ENCODE results near the gene CAP2.
A peak's percentile ranks its signal among the peaks of the same experiment; 100 is the strongest.
"Not testable (repeated sequence)": the region's sequence is repeated elsewhere in the genome, so short reads cannot be mapped to it uniquely, and the experiment has no call there.

The CAP2 gene

DNA sequence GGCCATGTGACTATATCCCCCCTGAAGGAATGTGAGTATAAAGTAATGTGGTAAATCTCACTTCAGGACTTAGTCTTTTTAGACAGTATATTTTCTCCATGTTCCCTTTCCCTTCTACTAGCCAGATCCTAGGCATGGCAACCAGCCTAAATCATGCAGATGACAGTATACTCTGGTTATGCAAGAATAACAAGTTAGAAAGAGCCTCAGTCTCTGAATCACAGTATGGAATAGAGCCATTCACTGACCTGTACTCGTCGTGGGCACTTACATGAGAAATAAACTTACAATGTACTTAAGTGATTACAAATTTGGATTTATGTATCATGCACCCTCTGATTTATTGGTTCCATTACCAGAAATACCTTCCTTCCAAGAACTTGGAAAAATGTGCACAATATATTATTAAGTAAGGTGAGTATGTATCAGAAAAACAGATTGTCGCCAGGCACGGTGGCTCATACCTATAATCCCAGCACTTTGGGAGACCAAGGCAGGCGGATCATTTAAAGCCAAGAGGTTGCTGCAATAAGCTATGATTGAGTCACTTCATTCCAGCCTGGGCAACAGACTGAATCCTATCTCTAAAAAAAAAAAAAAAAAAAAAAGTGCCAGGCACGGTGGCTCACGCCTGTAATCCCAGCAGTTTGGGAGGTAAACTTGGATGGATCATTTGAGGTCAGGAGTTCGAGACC, 181.6 kb downstream of the CAP2 start:
- no peak for DNase-seq (ENCODE audit: low read depth in 1 of 2, low spot score in 1 of 2)

DNA sequence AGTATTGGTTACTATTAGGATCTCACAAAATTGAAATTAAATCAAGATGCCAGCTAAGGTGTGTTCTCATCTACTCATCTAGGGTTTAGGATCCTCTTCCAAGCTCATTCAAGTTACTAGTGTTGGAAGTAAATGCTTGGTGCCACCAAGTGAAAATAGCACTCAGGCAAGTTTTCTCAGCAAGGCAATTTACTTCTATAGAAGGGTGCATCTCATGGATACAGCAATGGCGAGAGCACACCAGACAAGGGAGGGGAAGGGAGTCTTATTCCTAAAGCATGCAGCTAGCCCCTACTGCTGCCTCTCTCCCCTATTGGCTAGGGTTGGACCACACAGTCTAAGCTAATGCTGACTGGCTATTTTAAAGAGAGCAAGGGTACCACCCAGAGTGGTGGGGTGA, 183.7 kb downstream of the CAP2 start:
- DNase-seq (ENCODE audit: low read depth in 1 of 2, low spot score in 1 of 2) = no peak

DNA sequence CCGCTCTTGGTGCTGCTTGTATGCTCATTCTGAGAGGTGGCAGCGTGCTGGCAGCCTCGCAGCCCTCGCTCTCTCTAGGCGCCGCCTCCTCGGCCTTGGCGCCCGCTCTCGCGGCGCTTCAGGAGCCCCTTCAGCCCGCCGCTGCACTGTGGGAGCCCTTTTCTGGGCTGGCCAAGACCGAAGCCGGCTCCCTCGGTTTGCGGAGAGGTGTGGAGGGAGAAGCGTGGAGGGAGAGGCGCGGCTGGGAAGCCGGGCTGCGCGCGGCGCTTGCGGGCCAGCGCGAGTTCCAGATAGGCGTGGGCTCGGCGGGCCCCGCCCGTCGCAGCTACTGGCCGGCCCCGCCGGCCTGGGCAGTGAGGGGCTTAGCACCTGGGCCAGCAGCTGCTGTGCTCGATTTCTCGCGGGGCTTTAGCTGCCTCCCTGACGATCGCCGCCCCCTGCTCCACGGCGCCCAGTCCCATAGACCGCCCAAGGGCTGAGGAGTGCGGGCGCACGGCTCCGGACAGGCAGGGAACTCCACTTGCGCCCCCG, 187.2 kb downstream of the CAP2 start:
- peak in 1 of 2 donors; percentile 27 for DNase-seq (ENCODE audit: low read depth in 1 of 2, low spot score in 1 of 2)

DNA sequence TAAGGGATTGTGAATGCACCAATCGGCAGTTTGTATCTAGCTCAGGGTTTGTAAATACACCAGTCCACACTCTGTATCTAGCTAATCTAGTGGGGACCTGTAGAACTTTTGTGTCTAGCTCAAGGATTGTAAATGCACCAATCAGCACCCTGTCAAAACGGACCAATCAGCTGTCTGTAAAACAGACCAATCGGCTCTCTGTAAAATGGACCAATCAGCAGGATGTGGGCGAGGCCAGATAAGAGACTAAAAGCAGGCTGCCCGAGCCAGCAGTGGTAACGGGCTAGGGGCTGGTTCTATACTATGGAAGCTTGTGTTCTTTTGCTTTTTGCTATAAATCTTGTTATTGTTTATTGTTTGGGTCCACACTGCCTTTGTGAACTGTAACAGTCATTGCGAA, 187.9 kb downstream of the CAP2 start:
- not testable (repeated sequence) for DNase-seq (ENCODE audit: low read depth in 1 of 2, low spot score in 1 of 2)

DNA sequence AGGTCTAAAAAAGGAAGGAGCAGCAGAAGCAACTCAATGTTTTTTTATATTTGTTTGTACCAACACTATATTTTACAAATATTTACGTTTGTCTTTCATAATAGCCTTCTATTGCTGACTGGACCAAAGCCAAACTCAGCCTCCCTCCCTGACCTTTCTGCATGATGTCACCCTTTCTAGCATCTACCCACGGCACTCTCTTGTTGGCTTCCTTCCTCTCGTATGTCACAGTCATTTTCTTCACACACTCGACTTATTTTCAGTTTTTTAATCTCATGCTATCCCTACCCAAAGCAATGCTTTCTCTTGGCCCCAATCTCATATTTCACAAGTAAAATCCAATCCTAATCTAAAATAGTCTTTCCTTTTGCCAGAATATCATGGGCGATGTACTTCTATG, 190.4 kb downstream of the CAP2 start:
- DNase-seq (ENCODE audit: low read depth in 1 of 2, low spot score in 1 of 2) = no peak

DNA sequence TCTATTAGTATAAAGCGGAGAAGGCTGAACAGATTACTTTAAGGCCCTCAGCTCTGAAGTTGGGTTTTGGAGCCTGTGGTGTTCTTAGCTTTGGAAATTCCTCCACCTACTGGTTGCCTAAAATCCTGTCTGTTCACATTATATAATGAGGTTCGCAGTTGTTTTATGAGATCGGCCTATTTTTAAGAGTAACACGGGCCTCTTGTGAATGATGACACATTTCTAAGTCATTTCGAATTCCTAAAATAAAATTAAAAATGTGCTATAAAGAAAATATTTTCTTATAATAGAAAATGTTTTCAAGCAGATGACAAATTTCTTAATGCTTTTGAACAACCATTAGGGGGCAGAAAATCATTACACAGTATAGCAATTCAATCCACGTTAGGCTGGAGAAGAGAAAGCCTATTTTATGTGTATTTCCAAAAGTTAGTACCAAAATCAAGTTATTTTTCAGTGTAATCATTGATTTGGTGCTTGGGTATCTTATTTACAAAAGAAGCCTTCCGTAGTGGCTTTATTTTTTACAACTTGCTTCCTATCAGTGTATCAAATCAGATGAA, 190.9 kb downstream of the CAP2 start:
- no peak for DNase-seq (ENCODE audit: low read depth in 1 of 2, low spot score in 1 of 2)

DNA sequence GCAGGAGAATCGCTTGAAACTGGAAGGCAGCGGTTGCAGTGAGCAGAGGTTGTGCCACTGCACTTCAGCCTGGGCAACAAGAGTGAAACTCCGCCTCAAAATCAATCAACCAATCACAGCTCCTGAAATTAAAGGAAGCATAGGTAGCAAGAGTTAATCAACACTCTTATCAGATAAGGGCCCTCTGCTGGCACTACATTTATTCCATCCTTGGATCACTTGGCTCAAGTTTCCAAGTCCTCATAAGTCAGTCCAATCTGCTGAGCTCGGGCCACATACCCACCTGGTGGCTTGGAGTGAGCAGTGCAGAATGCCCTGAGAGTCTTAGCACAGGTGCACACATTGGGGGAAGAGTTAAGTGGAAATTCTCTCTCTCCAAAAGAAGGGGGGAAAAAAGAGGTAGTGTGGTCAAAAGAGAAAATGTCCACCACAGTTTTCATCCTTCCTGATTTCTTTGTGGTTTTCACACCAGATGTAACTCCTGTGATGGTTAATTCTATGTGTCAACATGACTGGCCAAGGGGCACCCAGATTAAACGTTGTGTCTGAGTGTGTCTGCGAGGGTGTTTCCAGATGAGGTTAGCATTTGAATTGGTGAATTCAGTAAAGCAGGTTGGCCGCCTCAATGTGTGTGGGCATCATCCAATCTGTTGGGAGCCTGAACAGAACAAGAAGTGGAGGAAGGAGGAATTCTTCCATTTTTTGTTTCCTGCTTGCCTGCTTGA, 192.5 kb downstream of the CAP2 start:
- no peak for DNase-seq (ENCODE audit: low read depth in 1 of 2, low spot score in 1 of 2)

DNA sequence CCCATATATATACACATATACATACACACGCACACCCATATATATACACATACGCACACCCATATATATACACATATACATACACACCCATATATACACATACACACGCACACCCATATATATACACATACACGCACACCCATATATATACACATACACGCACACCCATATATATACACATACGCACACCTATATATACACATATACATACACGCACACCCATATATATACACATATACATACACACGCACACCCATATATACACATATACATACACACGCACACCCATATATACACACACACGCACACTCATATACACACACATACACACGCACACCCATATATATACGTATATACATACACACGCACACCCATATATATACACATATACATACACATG, 193.2 kb downstream of the CAP2 start:
- not testable (repeated sequence) for DNase-seq (ENCODE audit: low read depth in 1 of 2, low spot score in 1 of 2)

DNA sequence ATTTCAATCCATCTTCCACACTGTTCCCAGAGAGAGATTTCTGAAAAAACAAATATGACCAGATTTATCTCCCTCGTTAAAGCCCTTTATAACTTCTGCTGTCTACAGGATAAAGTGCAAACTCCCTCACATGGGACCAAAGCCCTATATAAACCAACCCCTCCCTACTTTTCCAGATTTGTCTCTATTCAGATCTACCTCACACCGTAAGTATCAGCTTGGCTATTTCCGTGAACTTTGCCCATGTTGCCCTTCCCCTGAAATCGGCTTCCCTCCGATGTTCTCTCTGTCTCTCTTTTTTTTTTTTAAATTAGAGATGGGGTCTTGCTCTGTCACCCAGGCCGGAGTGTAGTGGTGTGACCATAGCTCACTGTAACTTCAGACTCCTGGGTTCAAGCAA, 194.6 kb downstream of the CAP2 start:
- DNase-seq (ENCODE audit: low read depth in 1 of 2, low spot score in 1 of 2) = no peak

DNA sequence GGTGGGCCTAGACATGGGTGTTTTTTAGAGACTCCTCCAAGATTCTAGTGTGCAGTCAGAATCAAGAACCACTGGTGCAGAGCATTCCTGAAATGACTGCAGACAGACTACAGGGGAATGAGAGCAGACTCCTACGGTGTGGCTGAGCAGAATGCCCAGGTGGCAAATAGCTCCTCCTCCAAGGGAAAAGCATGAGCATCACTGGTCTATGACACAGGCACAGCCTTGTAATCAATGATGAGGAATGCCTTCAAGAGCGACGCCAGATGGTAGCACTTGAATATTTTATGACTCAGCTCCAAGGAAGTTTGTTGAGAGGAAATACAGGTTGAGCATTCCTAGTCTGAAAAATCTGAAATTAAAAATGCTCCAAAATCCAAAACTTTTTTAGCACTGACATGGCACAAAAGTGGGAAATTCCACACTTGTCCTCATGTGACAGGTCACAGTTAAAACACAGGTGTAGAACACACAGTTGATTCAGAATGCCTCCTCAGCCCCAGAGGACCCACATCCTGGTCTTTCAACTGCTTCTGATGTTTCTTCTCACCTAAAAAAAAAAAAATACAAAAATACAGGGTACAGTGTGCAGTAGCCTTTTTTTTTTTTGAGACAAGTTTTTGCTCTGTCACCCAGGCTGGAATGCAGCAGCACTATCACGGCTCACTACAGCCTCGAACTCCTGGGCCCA, 196.2 kb downstream of the CAP2 start:
- DNase-seq (ENCODE audit: low read depth in 1 of 2, low spot score in 1 of 2) = no peak

DNA sequence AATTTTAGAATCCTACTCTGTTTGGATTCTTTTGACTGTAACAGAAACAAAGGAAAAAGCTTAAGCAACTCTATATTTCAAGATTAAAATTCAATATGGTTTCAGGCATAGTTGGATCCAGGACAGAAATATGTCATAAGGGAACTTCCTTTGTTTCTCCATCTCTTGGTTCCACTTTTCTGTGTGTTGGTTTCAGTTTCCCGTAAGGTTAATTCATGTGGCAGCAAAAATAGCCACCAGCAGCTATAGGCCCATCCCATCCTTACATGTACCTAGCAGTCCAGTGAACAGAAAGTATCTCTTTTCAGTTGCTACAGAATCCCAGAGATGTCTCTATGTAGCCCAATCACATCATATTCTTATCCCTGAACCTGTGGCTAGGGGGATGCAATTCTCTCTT, 197.9 kb downstream of the CAP2 start:
- DNase-seq (ENCODE audit: low read depth in 1 of 2, low spot score in 1 of 2) = no peak

DNA sequence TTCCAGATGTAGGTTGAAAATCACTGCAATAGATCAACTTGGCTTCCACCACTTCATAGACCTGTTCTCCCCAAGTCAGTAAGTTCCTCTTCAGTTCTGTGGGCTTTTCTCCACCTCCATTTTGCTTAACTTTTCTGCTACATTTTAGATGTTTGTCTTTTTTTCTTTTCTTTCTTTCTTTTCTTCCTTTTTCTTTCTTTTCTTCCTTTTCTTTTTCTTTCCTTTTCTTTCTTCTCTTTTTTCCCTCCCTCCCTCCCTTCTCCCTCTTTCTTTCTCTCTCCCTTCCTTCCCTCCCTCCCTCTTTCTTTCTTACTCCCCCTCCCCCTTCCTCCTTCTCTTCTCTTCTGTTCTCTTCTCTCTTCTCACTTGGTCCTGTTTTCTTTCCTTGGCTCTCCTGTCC, 199.9 kb downstream of the CAP2 start:
- DNase-seq (ENCODE audit: low read depth in 1 of 2, low spot score in 1 of 2) = no peak

DNA sequence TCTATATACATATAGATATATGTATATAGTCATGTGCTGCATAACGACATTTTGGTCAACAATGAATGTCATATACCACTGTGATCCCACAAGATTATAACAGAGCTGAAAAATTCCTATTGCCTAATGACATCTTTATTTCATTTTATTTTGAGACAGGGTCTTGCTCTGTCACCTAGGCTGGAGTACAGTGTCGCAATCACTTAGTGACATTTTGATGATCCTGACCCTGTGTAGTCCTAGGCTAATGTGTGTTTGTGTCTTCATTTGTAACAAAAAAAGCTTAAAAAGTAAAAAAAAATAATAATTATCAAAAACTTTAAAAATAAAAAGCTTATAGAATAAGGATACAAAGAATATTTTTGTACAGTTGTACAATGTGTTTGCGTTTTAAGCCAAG, 202.7 kb downstream of the CAP2 start:
- DNase-seq (ENCODE audit: low read depth in 1 of 2, low spot score in 1 of 2) = no peak

DNA sequence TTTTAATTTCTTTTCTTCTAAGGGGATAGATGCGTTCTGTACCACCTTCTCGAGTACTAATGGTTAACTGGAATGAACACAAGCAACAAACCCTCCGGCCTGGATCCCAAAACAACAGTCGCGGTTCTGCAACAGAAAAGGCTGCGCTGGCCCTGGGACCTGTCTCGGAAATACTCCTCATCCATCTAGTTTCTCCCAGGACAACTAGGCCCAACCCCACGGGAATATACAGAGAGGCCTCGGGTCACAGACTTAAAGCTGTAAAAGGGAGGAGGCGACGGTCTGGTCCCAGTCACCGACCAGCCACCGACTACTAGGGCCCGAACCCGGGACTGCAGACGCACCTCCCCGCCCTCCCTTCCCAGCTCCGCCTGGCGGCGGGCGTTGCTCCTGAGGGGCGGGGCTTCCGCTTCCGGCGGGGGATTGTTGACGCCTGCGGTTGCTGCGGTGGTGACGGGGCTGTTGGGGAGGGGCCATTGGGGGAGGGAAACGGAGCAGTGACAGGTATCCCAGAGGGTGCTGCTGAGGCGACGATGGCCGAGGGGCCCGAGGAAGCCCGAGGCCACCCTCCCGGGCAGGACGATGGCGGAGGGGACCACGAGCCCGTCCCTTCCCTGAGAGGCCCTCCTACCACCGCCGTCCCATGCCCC, 206.6 kb downstream of the CAP2 start, which contains the start of gene FAM8A1:
TSS of gene FAM8A1 (plus strand) at position 426 of the 650 bp plus-strand sequence. CDS start at position 534, 108 bp downstream.
- peak; percentile 89 to 94 for DNase-seq (ENCODE audit: low read depth in 1 of 2, low spot score in 1 of 2)

DNA sequence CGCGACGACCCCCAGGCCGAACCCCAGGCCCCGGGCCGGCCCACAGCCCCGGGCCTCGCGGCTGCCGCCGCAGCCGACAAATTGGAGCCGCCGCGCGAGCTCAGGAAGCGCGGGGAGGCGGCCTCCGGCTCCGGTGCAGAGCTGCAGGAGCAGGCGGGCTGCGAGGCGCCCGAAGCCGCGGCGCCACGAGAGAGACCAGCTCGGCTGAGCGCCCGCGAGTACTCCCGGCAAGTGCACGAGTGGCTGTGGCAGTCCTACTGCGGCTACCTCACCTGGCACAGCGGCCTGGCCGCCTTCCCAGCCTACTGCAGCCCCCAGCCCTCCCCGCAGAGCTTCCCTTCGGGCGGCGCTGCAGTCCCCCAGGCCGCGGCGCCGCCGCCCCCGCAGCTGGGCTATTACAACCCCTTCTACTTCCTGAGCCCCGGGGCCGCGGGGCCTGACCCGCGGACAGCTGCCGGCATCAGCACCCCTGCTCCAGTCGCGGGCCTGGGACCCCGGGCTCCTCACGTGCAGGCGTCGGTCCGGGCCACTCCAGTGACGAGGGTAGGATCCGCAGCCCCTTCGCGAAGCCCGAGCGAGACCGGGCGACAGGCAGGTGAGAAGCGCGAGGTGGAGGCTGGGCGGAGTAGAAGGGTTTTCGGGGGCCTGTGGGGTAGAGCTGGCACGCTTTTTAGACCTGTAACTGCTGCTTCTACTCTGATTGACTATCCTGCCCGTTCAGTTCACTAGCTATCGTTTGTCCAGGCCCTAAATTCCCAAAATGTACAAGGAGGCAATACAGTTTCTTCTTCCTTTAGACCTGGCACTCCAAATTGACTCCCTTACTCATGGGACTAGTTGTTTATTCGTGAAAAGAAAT, 207.4 kb downstream of the CAP2 start:
- DNase-seq (ENCODE audit: low read depth in 1 of 2, low spot score in 1 of 2) = peak in 1 of 2 donors; percentile 24

DNA sequence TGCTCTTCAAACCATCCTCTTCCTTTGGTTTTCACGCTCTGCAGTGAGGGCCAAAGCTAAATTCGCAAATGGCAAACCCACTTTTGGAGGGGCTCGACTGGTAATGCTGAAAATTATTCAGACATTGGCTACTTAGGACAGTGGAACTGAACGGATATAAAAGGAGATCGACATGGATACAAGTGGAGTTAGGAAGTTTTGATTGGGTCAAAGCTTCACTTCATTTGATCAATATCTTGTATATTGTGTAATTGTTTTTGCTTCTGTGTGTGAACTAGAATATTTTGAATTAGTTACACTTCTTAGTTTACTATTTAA, 207.9 kb downstream of the CAP2 start:
- DNase-seq (ENCODE audit: low read depth in 1 of 2, low spot score in 1 of 2) = no peak

DNA sequence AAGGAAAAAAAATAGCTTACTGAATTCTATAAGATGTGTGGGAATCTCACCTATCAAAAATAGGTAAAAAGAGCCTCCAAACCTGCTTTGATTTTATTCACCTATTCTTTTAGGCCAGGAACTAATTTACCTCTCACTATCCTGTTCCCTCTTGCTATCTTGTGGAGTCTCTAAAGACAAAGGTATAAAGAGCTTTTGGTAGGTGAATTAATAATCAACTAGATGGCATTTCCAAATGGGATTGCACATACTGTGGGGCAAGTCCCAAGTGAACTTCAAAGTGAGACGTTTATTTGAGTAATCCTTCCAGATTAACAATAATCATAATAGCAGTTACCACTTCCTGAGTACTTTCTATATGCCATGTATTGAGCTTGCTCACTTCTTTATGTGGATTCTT, 209.5 kb downstream of the CAP2 start:
- DNase-seq (ENCODE audit: low read depth in 1 of 2, low spot score in 1 of 2) = no peak

DNA sequence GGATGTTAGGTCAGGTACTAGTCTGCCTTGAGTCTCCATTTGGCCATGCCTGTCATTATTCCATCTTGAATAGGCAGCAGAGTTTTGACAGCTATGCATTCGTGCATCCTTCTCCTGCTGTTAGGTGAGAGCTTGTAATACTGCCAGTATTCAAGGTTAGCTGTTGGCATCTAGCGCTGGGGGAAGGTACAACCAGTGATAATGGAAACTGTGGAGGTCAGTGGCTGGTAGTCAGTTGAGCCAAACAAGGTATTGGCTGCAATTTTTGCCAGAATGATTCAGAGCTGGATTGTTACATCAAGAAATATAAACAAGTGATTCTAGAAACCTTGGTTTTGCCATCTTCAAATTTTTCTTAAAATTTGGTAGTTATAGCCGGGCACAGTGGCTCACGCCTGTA, 213.2 kb downstream of the CAP2 start:
- DNase-seq (ENCODE audit: low read depth in 1 of 2, low spot score in 1 of 2) = no peak

Measured in stimulated activated CD4-positive, alpha-beta T cell treated with anti-CD3 and anti-CD28 coated beads, Interleukin-15, amount 100 ng/mL, for 1 hour (primary cell).